IPS DF 6.9 (cell line): ENCODE results near the gene SPR.

Experiments used
- DNase-seq: peaks from one replicate; pipeline ENCODE4 v3.0.0-alpha.2; 2013; ENCODE audit warnings: low read depth, low spot score
- H3K27ac ChIP-seq: one replicate; pipeline ENCODE4 v1.5.1; 2013; ENCODE audit warnings: low read length, control low read depth
- H3K27me3 ChIP-seq: 2 replicates; pipeline ENCODE4 v1.6.1; 2013; ENCODE audit warnings: mild to moderate bottlenecking, low read length; ENCODE audit not compliant: control insufficient read depth, insufficient read depth
- H3K36me3 ChIP-seq: 2 replicates; pipeline ENCODE4 v1.6.1; 2013; ENCODE audit warnings: low read length; ENCODE audit not compliant: control insufficient read depth, insufficient read depth
- H3K4me1 ChIP-seq: 2 replicates; pipeline ENCODE4 v1.6.1; 2013; ENCODE audit warnings: low read length; ENCODE audit not compliant: control insufficient read depth, insufficient read depth
- H3K4me3 ChIP-seq: 2 replicates; pipeline ENCODE4 v1.5.1; 2013; ENCODE audit warnings: mild to moderate bottlenecking, low read length
- H3K9me3 ChIP-seq: 2 replicates; pipeline ENCODE4 v1.6.1; 2013; ENCODE audit warnings: low read length, inconsistent platforms; ENCODE audit not compliant: control insufficient read depth, insufficient read depth
- WGBS: extraction: QIAGEN DNeasy Blood & Tissue Kit; methylation state at CpG from one replicate; pipeline ENCODE4 v1.1.7; 2013; ENCODE audit warnings: mixed read lengths, missing lambda C conversion rate; ENCODE audit not compliant: insufficient read length, insufficient coverage; 5-methylcytosine and 5-hydroxymethylcytosine counted together

The SPR gene

GRCh38 chr2:72940786-72941185 lies 53.6 kb downstream of the SPR start:
- Histone ChIP-seq H3K36me3 (0 out of 2 replicates have a peak, but pooled peaks cover 2% of the 10 kb centered on the region), H3K27ac (no peak overlapping the region), H3K9me3 (no peaks in the 10 kb centered on the region), H3K4me1 (peaks cover 11% of the 10 kb centered on the region), H3K27me3 (no peaks in the 10 kb centered on the region), H3K4me3 (no peak overlapping the region)
- no peak for DNase-seq
- no CpG with 5 or more reads among the region's 6 CpGs for WGBS
